NCI-H748 treated with DMSO at 0.1 percent for 48 hours (cell line): ENCODE results near the gene ANOS1.

Source experiments
- DNase-seq: peaks from one replicate; lab custom pipeline; 2025; lab: John Stamatoyannopoulos, UW

The ANOS1 gene

DNA sequence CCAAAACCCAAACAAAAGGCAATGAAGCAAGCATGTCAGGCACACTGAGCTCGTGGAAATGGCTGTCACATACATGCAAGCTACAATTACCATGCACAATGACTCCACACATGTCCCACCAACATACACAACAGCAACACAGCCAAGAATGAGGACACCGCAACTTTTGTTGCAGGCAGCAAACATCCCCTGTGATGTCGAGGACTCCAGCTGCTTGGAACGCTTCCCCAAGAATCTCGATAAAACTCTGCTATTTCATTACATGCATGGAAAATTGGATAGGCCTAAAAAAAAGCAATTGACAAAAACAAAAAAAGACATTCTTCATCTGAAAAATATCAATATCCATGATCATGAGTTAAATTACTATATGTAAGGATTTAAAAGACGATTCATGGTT lies 11.8 kb downstream of the ANOS1 start:
- DNase-seq, result no peak

DNA sequence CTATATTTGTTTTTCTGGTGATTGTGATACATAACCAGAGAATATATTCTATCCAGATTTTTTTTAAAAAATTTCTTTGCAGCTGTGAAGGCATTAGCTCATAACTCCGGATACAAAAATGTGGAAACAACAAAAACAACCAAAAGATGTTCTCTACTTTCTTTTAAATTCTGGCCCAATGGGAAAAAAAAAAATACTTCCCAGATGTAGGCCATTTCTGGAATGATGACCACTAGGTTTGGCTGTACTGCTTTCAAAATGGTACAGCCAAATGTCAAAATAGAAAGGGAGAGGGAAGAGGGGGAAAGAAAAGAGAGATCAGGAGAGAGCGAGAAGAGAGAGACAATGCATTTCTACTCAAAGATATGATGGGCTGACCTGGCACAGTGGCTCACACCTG lies 14.6 kb downstream of the ANOS1 start:
- no peak for DNase-seq

DNA sequence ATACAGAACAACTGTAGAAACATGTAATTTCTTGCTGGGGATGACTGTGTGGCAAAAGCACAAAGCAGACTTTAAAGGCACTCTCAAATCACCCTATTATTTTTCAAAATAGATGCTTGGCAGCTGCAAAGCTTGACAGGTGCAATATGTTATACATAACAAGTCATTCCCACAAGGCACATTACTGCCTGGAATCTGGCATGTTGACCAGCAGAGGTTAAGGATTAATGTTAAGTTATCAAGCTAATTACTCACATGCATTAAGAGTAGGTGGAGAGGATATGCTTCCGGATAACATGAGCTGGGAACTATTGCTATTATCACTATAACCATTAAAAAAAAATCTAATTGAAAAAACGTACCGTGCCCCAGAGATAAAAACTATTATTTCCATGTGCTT lies 17.8 kb downstream of the ANOS1 start:
- peak; percentile 27 for DNase-seq

DNA sequence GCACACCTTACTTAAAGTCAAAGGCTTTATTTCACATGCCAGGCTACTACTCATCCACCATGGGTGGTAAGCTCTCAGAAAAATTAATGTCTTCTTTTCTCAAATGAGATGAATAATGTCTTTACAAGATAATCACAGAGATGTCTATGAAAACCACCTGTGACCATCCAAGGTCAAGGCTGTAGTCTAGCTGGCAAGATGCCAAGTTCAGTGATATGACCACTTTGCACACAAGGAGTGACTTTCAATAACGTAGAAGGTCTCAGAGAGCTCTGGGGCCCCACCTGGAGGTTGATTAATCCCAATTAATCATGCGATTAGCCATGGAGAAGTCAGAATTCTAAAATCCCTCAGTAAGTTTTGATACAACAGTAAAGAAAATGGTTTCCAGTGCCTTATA lies 20.5 kb downstream of the ANOS1 start:
- no peak for DNase-seq

DNA sequence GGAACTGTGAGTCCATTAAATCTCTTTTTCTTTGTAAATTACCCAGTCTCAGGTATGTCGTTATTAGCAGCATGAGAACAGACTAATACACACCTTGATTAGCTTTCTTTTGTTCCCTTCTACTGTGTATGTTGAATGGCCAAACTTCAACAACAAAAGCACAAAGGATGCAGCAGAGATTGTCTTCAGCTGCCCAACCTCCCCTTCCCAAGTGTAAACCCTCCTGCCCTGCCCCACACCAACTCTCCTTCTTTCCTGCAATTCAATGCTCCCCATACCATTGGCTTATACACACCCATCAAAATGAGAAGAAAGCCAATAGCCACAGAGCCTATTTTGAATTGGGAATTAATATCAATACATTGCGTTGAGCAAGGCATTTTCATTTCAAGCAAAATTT lies 27.8 kb downstream of the ANOS1 start:
- no peak for DNase-seq

DNA sequence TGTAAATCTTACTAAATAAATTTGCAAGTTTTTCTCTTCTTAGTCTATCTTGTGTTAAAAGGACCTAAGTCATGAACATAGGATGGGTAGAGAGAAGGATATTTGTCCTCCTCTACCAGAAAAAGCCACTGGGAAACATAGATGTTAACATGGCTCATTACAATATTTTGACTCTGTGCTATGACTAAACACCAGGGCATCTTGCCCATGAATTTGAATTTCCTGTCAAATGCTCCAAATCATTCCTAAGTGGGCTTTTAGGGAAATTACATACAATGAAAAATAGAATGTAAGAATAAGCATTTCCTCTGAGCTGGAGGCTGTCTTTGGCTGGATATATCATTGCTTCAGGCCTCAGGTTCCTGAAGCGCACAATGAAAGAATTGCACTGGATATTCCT lies 39.1 kb downstream of the ANOS1 start:
- no peak for DNase-seq

DNA sequence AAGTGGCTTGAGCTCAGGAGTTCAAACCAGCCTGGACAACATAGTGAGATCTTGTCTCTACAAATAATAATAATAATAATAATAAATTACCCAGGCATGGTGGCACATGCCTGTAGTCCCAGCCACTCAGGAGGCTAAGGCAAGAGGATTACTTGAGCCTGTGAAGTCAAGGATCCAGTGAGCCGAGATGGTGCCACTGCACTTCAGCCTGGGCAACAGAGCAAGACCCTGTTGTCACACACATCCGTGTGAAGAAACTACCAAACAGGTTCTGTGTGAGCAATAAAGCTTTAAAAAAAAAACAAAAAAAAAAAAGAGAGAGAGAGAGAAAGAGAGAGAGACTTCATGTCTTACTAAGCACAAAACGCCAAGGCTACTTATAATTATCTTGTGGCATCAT lies 42.5 kb downstream of the ANOS1 start:
- DNase-seq, result no peak

DNA sequence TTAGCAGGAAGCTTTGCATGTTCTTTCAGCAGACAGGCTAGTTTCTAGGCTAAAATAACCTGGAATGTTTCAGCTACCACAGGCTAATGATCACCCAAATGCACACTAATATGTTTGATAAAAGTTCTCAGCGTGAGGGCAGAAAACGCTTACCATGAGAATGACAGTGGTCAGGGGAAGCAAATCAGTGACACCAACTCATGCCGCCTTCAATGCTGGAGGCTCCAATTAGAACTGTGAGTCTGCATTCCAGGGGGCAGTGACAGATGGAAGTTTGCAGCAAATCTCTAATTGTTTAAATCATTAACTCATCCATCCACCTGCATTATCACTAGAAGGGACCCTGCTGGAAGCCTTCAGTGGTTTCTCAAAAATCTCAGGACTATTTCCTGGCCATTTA lies 43.2 kb downstream of the ANOS1 start:
- no peak for DNase-seq

DNA sequence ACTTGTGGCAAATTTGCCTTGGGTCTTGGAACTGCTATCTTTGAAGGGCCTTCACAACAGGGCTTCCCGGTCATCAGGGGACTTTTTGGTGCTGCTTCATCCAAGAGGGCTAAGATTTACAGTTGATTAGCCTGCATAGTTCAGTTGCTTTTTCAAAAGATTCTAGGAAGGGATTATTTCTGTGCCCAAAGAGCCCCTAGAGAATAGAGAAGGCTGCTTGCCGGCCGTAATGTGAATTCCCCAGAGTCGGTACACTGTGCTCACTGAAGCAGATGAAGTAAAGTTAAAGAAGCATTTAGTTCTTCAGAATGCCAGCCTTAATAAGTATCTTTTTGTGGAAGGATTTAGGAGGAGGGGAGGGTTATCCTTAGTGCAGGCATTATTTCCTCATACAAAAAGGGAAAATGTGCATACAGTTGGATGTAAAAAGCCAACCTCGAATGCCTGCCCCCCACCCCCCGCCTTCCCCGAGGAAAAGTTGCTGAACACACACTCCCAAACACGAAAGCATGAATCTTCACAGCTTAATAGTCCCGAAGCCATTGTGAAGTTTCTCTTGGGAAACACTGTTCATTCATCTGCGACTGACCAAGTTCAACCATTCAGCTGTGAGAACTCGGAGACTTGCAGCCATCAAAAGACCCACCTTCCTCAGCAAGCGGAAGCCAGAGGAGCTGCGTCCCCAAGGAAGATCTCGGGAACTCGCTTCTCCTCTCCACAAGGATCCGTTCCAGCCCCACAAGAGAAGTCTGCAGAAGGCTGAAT lies 47.6 kb downstream of the ANOS1 start:
- DNase-seq, result no peak

DNA sequence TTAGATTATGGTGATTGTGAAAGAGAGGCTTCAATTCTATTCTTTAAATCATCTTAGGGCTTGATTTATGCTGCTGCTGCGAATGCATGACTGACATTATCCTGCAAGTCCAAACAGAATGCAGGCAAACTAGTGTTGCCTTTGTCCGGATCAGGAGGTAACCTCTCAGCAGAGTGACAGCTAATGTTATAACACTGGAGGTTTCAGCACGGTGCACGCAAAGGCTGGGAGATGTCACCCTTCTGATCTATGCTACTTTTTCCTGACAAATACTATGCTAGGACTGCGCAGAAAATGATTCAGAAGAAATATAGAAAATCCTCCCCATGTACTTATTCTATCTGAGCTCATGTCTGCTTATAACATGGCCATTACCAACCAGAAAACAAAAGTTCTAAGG lies 48.2 kb downstream of the ANOS1 start:
- no peak for DNase-seq

DNA sequence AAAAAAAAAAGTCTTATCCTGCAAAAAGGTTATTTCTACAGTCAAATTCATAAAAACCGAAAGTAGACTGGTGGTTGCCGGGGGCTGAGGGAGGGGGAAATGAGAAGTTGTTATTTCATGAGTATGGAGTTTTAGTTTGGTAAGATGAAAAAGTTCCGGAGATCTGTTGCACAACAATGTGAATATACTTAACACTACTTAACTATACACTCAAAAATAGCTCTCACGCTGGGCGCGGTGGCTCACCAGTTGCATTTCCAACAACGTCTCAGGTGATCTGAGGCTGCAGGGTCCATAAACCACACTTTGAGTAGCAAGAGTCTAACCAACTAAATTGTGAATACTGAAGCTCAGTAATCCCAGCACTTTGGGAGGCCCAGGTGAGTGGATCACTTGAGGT lies 52.4 kb downstream of the ANOS1 start:
- DNase-seq, result no peak

DNA sequence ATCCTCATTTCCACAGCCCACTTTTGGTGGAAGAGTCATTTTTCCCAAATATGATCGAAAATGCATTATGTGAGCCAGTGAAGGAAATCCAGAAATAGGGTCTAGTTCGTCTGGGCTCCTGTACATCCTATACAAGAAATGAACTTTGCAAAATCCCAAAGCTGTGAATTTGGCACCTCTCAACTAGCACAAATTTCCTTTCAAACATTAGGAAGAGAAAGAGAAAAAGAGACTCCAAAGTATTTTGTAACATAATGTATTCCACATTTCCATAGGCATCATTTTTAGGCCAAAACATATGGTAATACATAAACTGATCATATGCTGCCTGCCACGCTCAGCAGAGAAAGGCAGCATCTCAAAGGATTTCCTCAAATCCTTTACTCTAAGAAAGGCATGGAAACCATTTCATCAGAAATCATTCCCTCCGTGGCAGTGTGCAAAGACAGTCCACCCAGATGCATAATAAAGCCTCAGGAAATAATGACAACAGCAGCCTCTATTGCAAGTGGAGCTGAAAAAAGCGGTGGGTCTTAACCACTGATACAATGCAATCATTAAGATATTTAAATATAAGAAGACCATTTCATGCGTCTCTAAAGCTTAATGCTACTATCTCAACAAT lies 56.8 kb downstream of the ANOS1 start:
- DNase-seq, result no peak

DNA sequence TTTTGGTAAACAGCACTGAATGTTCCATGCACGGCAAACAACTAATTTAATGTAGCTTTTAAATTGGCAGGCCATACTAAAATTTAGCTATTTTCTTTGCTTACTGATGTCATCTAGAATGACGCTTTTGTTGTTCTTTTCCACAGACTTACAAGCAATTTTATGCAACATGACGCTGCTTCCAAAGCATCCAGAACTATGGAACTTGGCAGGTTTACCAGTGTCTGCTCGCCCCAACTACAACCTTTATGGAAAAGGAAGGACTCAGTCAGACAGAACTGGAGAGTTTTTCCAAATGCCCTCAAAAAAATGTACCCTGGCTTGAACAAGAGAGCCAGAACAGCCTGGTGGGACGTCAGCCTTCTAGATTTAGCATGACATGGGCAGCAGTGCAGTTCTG lies 58.7 kb downstream of the ANOS1 start:
- no peak for DNase-seq

DNA sequence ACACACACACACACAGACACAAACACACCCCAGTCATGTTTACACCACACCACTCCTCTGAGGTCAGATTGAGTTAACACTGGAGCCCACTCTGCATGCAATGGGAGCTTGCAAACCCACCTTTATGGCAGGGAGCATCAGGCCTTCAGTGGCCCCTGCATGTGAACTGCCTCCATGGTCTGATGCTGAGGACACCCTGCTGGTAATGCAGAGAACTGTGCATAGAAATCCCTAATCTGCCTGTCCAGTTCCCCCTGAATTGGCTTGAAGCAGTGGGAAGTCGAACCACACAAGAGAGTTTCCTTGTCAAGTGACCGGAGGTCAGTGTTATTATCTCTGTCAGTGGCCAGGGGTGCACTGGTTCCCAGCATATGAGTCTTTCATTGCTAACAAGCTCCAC lies 59.8 kb downstream of the ANOS1 start:
- no peak for DNase-seq

DNA sequence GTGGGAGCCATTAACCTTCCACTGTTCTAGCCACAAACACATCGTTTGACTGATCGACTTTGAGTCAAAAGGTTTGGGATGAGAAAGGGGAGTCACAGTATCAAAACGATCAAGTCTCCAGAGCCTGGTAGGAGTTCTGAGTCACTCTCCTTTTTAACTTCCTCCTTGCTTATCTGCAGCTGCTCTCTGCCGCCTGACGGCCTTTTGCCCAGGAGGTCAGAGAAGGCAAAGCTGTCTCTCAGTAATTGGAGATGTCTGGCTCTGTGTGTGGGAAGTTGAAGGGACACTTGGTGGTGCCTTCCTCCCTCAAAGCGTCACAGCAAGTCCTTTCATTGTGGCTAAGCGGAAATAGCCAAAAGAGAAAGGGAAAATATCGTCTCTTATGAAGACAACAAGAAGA lies 63.1 kb downstream of the ANOS1 start:
- no peak for DNase-seq

DNA sequence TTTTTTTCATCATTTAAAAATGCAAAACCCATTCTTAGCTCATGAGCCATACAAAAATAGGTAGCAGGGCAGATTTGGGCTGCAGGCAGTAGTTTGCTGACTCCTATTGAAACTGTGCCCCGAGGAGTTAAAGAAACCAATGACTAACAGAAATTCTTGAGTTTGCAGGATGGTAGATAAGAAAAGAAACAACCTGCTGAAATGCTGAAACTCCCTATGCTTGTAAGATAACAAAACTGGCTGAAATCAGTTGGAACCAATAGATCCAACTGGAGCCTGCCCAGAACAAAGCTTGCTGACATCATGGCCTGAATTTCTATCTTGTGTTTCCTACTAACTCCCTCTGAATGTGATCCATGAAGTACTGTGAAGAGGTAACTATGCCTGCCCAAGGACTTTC lies 68.6 kb downstream of the ANOS1 start:
- DNase-seq, result no peak

DNA sequence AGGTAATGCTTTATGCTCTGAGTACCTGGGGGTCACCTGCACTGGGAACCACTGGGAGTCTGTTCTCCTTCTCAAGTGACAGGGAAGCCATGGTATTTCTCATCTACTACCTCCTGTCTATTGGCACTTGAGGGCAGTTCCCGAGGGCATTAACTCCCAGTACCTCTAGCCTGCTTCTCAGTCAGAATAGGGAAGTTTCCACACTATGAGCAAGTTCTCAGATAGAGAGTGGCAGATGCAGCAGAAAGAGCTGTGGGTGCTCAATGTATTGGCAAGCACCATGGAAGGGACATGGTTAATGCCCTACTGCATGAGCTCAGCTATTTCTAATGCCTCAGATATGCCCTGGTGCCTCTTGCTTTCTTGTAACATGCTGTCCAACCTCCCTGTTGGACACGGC lies 74.1 kb downstream of the ANOS1 start:
- DNase-seq, result no peak

DNA sequence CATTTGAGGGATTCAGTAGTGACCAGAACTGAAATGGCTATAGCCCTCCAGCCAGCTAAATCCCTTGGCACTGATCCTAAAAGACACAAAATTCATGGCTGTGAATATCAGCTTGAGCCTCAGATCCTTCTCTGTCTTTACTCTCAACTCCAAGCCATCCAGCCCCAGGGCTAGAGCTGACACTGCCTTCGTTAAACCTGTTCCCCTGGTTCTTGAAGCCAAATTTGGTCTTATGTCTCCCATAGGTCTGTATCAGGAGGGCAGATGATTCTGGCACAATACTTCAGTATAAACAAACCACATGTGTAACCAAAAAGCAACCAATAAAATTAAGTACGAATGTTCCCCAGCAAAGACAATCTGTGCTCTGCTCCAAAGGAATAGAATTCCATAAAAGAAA lies 78.0 kb downstream of the ANOS1 start:
- DNase-seq, result no peak

DNA sequence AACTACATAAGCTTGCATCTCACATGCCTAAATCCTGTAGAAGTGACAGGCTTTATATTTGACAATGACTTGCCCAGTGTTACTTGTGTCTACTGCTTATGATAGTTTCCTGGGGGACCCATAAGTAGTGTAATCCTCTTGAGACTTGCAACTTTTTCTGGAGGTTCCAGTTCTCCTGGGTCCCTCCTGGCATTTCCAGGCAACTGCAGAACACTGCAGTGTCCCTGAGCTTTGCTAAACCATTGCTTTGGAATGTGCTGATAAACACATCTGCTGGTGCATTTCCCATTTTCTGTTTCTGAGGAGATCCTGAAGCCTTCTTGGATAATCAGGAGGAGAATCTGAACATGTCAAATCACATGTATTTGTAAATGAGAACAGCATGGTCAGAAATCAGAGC lies 82.0 kb downstream of the ANOS1 start:
- DNase-seq, result no peak

DNA sequence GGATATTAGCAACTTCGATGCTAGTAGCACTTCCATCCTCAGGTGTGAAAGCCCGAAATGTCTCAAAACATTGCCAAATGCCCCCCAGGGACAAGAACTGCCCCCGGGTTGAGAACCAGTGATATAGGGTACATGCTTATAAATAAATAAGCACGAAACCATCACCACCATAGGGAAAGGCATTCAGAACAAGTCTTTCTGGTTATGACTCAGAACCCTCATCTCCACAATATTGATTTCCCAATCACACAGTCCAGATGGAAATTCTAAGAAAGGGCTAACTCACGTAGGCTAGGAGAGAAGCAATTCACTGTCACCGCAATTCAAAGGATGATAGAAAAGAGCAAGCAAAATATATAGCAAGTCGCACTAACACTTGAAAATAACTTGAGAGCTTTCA lies 84.8 kb downstream of the ANOS1 start:
- DNase-seq, result no peak

DNA sequence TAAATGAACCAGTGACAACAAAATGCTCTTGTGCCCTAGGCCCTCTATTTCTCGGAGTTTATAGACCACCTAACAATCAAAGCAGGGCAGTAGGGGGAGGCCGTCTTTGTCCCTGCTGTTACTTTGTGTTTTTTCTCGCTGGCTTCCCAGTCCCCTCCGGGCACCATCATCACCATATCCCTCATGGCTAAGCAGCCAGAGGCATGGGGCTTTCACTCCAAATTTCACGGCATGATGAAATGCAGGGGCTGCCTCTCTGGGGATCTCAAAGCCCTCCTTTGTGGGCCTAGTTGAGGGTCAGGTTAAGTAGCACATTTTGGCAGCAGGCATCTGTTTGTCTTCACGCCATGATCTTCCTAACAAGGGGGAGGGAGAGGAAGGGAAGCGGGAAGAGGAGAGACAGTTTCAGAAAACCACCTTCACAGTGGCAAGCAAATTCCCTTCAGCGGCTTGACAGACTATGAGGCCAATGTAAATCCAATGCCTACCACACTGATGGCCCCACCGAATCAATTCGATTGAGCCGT lies 91.9 kb downstream of the ANOS1 start:
- no peak for DNase-seq

DNA sequence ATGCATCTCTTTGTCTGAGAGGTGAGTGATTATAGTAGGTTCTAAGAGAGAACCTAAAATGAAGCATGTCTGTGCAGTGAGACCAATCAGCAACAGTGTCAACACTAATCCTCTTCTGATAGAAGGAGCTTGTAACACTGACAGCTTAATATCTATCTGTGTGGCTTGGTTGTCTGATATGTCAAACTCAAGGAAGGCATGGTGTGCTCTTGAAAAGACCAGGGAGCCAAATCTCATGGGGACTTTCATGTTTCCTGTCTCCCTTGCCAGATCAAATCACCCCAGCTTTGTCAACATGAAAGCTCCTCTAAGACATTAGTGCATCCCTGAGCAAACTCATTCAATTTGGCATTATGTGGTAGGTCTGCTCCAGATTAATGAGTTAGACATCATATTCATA lies 95.4 kb downstream of the ANOS1 start:
- no peak for DNase-seq

DNA sequence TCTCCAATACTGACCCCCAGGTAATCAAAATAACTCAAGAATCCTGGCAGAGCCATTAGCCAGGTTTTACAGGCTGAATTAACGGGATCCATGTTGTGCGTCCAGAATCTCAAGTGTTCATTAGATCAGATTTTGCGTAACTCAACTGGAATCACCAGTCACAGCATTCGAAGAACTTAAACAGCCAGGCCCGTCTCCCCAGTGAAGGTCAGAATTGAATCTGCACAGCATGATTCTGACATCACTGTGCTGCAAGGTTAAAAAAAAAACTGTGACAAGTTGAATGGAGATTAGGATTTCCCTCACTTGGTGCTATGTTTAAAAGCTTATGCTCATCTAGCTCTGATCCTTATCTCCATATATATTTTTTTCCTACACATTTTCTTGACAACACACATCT lies 96.1 kb downstream of the ANOS1 start:
- no peak for DNase-seq

DNA sequence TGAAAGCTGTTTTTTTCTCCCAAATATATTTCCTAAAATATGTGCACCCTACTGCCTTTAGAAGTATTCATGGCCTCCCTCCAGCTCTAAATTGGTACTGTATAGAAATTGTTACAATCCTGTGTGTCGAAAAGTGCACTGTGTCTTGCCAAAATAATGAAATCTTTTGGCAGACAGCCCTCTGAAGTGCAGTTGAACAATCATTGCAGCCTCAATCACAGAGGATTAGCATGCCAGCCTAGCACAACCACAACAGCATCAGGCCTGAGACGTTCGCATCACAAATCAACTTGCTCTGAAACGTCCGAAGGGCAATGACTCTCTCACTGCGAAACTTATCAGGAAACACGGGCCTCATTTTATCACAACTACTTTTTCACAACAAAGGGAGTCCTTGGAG lies 99.0 kb downstream of the ANOS1 start:
- DNase-seq, result no peak
